Right cardiac atrium (tissue), 5 donors: ENCODE measurements around the gene DPP10. TPM values are rescaled to one million over a fixed set of nuclear protein-coding genes. Genes with fewer than 3 reads are reported as not detected.

Source experiments
- ATAC-seq, 2 donors: fragments of 200-7000 bp; cut with Tn5 transposase; one replicate each; pipeline versions ENCODE4 v1.8.0 to v1.9.1; 2020; ENCODE audit warnings: moderate library complexity in 2 of 2, mild to moderate bottlenecking in 1 of 2
- DNase-seq, 3 donors: peaks; one replicate each; pipeline ENCODE4 v3.0.0-alpha.2; 2020
- H3K27ac ChIP-seq: one replicate; pipeline ENCODE4 v1.5.1; 2013; ENCODE audit warnings: mild to moderate bottlenecking, low read length, control low read depth, moderate library complexity
- H3K27me3 ChIP-seq: one replicate; pipeline ENCODE4 v1.6.1; 2013; ENCODE audit not compliant: control insufficient read depth, insufficient read depth
- H3K4me1 ChIP-seq: one replicate; pipeline ENCODE4 v1.6.1; 2013; ENCODE audit warnings: low read length; ENCODE audit not compliant: control insufficient read depth, insufficient read depth
- H3K4me3 ChIP-seq: one replicate; pipeline ENCODE4 v1.5.1; 2013; ENCODE audit warnings: low read length, control low read depth
- H3K9me3 ChIP-seq: one replicate; pipeline ENCODE4 v1.6.1; 2013; ENCODE audit warnings: low read length; ENCODE audit not compliant: control insufficient read depth
- WGBS: extraction: QIAGEN DNeasy Blood & Tissue Kit; methylation state at CpG from one replicate; pipeline ENCODE4 v1.1.7; 2013; 5-methylcytosine and 5-hydroxymethylcytosine counted together
- intact Hi-C, 4 donors: fragments of 100-400 bp; cut with DNase I; formaldehyde crosslinking; loops; one replicate each; pipeline versions ENCODE4 v1.11.0 to v1.14.0; 2022 to 2023
- polyA plus RNA-seq: library from polyadenylated mRNA; stranded (reverse); fragments of 200-250 nt; gene quantifications from one replicate; pipeline ENCODE4 v1.2.3, GENCODE V29; 2013
- total RNA-seq, 4 donors: library from RNA; stranded (reverse); fragmentation: NEBNext Ultra II Directional; extraction: Animal tissue kit (Norgen Biotek cat#: 25700); gene quantifications; one replicate each; pipeline ENCODE4 v1.2.1, GENCODE V29; 2021
- donor health status: healthy with polysubstance abuse.
- donor health status: DM: no; HTN: yes; CAD: no.
- donor health status: DM: no; HTN: no; CAD: no.
- donor health status: DM: no; HTN: yes; CAD: no; lungs with severe emphysema.
- donor health status: DM: yes; HTN: yes; CAD: no.

DPP10 gene
- total and polyA plus RNA-seq, 5 donors, result 0.05 to 0.74 (median 0.23) TPM; not detected in 2

GRCh38 chr2:114880046-114880445 is 437.6 kb downstream of the DPP10 start:
- H3K27ac ChIP-seq, result no peak overlapping the region
- ATAC-seq (no peak), DNase-seq (no peak)
- H3K27me3 ChIP-seq, result no peaks in the 10 kb centered on the region
- no peaks in the 10 kb centered on the region for H3K4me1 ChIP-seq
- no peaks in the 10 kb centered on the region for H3K9me3 ChIP-seq
- WGBS, result 63% methylated on average over 3 of the region's 3 CpGs
- intact Hi-C loops, result no loop called here
- H3K4me3 ChIP-seq, result no peak overlapping the region

GRCh38 chr2:114919985-114920384 is 477.5 kb downstream of the DPP10 start:
- Histone ChIP-seq H3K4me3 (no peak overlapping the region), H3K4me1 (no peaks in the 10 kb centered on the region), H3K9me3 (no peaks in the 10 kb centered on the region), H3K27ac (no peak overlapping the region), H3K27me3 (no peaks in the 10 kb centered on the region)
- 39% methylated on average over 2 of the region's 2 CpGs for WGBS
- ATAC-seq (no peak), DNase-seq (no peak)
- intact Hi-C loops, result no loop called here

- WGBS, result 91% methylated on average over 3 of the region's 3 CpGs
Measured at GRCh38 chr2:114922076-114922475, 479.6 kb downstream of the DPP10 start.

GRCh38 chr2:114925296-114926255 is 483.1 kb downstream of the DPP10 start:
- Histone ChIP-seq H3K9me3 (peaks cover 2% of the 10 kb centered on the region), H3K27me3 (no peaks in the 10 kb centered on the region), H3K27ac (no peak overlapping the region), H3K4me1 (no peaks in the 10 kb centered on the region), H3K4me3 (no peak overlapping the region)
- intact Hi-C loops, result no loop called here
- WGBS, result 45% methylated on average over 10 of the region's 10 CpGs
- ATAC-seq (peak; percentile 76 to 90), DNase-seq (peak in 1 of 3 donors; percentile 21)

More at GRCh38 chr2:114922076-114922475, 479.6 kb downstream of the DPP10 start:
- ATAC-seq (no peak), DNase-seq (no peak)
- Histone ChIP-seq H3K27ac (no peak overlapping the region), H3K27me3 (no peaks in the 10 kb centered on the region), H3K4me3 (no peak overlapping the region), H3K4me1 (no peaks in the 10 kb centered on the region), H3K9me3 (no peaks in the 10 kb centered on the region)
- intact Hi-C loops, result no loop called here

GRCh38 chr2:114926303-114926702 is 483.9 kb downstream of the DPP10 start:
- Histone ChIP-seq H3K27ac (no peak overlapping the region), H3K9me3 (peaks cover 2% of the 10 kb centered on the region), H3K4me3 (no peak overlapping the region), H3K27me3 (no peaks in the 10 kb centered on the region), H3K4me1 (no peaks in the 10 kb centered on the region)
- peak in 1 of 3 donors; percentile 50 for DNase-seq
- ATAC-seq, result peak in 1 of 2 donors; percentile 36
- 59% methylated on average over 4 of the region's 4 CpGs for WGBS
- intact Hi-C loops, result no loop called here

GRCh38 chr2:114929225-114929624 is 486.8 kb downstream of the DPP10 start:
- Histone ChIP-seq H3K9me3 (peaks cover 2% of the 10 kb centered on the region), H3K27me3 (no peaks in the 10 kb centered on the region), H3K27ac (no peak overlapping the region), H3K4me1 (no peaks in the 10 kb centered on the region), H3K4me3 (no peak overlapping the region)
- ATAC-seq (no peak), DNase-seq (no peak)
- WGBS, result 84% methylated on average over 7 of the region's 7 CpGs
- intact Hi-C loops, result no loop called here

- no peaks in the 10 kb centered on the region for H3K9me3 ChIP-seq
- H3K4me1 ChIP-seq, result no peaks in the 10 kb centered on the region
- H3K27ac ChIP-seq, result no peak overlapping the region
- DNase-seq (no peak), ATAC-seq (no peak)
- intact Hi-C loops, result no loop called here
- WGBS, result 77% methylated on average over 4 of the region's 4 CpGs
- no peak overlapping the region for H3K4me3 ChIP-seq
- H3K27me3 ChIP-seq, result no peaks in the 10 kb centered on the region
Measured at GRCh38 chr2:114933671-114934241, 491.3 kb downstream of the DPP10 start.

GRCh38 chr2:114935031-114935430 is 492.6 kb downstream of the DPP10 start:
- intact Hi-C loops, result no loop called here
- no peaks in the 10 kb centered on the region for H3K27me3 ChIP-seq
- ATAC-seq (no peak), DNase-seq (no peak)
- no peaks in the 10 kb centered on the region for H3K4me1 ChIP-seq
- H3K9me3 ChIP-seq, result no peaks in the 10 kb centered on the region
- WGBS, result 82% methylated on average over 7 of the region's 7 CpGs
- H3K4me3 ChIP-seq, result no peak overlapping the region
- no peak overlapping the region for H3K27ac ChIP-seq

- intact Hi-C loops, result no loop called here
- no peak overlapping the region for H3K27ac ChIP-seq
- no peaks in the 10 kb centered on the region for H3K9me3 ChIP-seq
- no peak for DNase-seq
- ATAC-seq, result no peak
- H3K4me1 ChIP-seq, result no peaks in the 10 kb centered on the region
- H3K27me3 ChIP-seq, result no peaks in the 10 kb centered on the region
- H3K4me3 ChIP-seq, result no peak overlapping the region
- WGBS, result 82% methylated on average over 9 of the region's 9 CpGs
Measured at GRCh38 chr2:114937366-114937930, 495.0 kb downstream of the DPP10 start.

- Histone ChIP-seq H3K27ac (no peak overlapping the region), H3K27me3 (no peaks in the 10 kb centered on the region), H3K4me3 (no peak overlapping the region), H3K4me1 (no peaks in the 10 kb centered on the region), H3K9me3 (no peaks in the 10 kb centered on the region)
- ATAC-seq (no peak), DNase-seq (no peak)
- 67% methylated on average over 3 of the region's 3 CpGs for WGBS
- intact Hi-C loops, result no loop called here
Measured at GRCh38 chr2:114940785-114941458, 498.5 kb downstream of the DPP10 start.
